GM18909 (cell line): ENCODE results near the gene MAN1B1.
"Not testable (repeated sequence)": the region's sequence is repeated elsewhere in the genome, so short reads cannot be mapped to it uniquely, and the experiment has no call there.

Source experiments
- ATAC-seq: cut with Tn5 transposase; IDR thresholded peaks from one replicate; pipeline ENCODE4 v1.9.1; 2021; ENCODE audit warnings: mild to moderate bottlenecking; ENCODE audit not compliant: unreplicated experiment, poor library complexity

Gene MAN1B1

GRCh38 chr9:137052293-137052692 is 34.5 kb upstream of the MAN1B1 start:
- ATAC-seq, result no peak

- no peak for ATAC-seq
Observed at GRCh38 chr9:137052998-137053943, 33.5 kb upstream of the MAN1B1 start.

- no peak for ATAC-seq
Observed at GRCh38 chr9:137053944-137054931, 32.5 kb upstream of the MAN1B1 start, which contains the start of gene ENTPD2. Gene ENTPD2 (minus strand): TSS chr9:137054061. CDS start chr9:137053997, 64 bp downstream.

GRCh38 chr9:137054932-137055384 is 31.8 kb upstream of the MAN1B1 start:
- ATAC-seq, result no peak

GRCh38 chr9:137055385-137056364 is 31.1 kb upstream of the MAN1B1 start:
- no peak for ATAC-seq

- ATAC-seq, result no peak
Observed at GRCh38 chr9:137056739-137057415, 29.9 kb upstream of the MAN1B1 start.

- no peak for ATAC-seq
Observed at GRCh38 chr9:137057545-137057944, 29.2 kb upstream of the MAN1B1 start.

GRCh38 chr9:137058521-137059234 is 28.1 kb upstream of the MAN1B1 start:
- ATAC-seq, result no peak

GRCh38 chr9:137062384-137062783 is 24.4 kb upstream of the MAN1B1 start:
- ATAC-seq, result no peak

GRCh38 chr9:137062798-137063197 is 24.0 kb upstream of the MAN1B1 start:
- ATAC-seq, result not testable (repeated sequence)

GRCh38 chr9:137063311-137064026 is 23.3 kb upstream of the MAN1B1 start:
- ATAC-seq, result no peak

- no peak for ATAC-seq
Observed at GRCh38 chr9:137064027-137064879, 22.5 kb upstream of the MAN1B1 start.

- ATAC-seq, result no peak
Observed at GRCh38 chr9:137064880-137065164, 22.0 kb upstream of the MAN1B1 start.

- ATAC-seq, result no peak
Observed at GRCh38 chr9:137065336-137065967, 21.3 kb upstream of the MAN1B1 start.

- no peak for ATAC-seq
Observed at GRCh38 chr9:137066096-137066861, 20.5 kb upstream of the MAN1B1 start.
